ENCODE data around the gene ABCC1.

DNA sequence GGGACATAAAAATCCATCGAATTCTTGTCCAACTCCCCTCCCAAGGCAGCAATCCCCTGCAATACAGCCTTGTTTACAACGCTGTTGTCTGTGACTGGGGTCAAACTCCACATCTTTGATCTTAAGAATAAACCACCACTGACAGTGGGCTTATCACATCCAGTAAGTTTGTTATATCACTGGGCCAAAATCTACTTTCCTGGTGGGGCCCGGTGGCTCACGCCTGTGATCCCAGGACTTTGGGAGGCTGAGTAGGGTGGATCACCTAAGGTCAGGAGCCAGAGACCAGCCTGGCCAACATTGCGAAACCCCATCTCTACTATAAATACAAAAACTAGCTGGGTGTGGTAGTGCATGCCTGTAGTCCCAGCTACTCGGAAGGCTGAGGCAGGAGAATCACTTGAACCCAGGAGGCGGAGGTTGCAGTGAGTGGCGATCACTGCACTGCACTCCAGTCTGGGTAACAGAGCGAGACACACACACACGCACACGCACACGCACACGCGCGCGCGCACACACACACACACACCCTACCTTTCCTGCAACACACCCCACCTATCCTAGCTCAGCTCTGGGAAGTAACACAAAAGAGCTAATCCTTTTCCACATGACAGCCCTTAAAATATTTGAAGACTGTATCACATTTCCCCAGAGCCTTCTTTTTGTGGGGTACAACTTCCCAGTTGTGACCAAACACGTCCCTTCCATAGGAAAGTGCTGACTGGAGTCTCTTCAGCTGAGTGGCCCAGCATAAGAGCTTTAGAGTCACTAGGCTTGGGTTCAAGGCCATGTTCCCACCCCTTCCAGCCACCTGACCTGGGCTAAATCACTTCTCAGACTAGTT, 20.9 kb upstream of the ABCC1 start:
- no peak for TF ChIP-seq CTCF (IDR thresholded peaks at IDR 0.05; ENCODE audit: low read depth, low read length)
- TF ChIP-seq, protein P1, sequence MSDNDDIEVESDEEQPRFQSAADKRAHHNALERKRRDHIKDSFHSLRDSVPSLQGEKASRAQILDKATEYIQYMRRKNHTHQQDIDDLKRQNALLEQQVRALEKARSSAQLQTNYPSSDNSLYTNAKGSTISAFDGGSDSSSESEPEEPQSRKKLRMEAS (IDR thresholded peaks at IDR 0.05; ENCODE audit: low read depth, low read length) = no peak
